ENCODE results near the gene RPS6KA3.
"Not testable (repeated sequence)": the region's sequence is repeated elsewhere in the genome, so short reads cannot be mapped to it uniquely, and the experiment has no call there.

RPS6KA3 gene

GRCh38 chrX:20265221-20265725 is 1.4 kb downstream of the RPS6KA3 start:
- peak in 1 of 2 experiments; percentile 3 for DNase-seq

- DNase-seq, result no peak
Measured at GRCh38 chrX:20263474-20263873, 3.2 kb downstream of the RPS6KA3 start.

GRCh38 chrX:20260885-20261284 is 5.8 kb downstream of the RPS6KA3 start:
- no peak for DNase-seq

- no peak for DNase-seq
Measured at GRCh38 chrX:20254712-20255299, 11.9 kb downstream of the RPS6KA3 start.

GRCh38 chrX:20253232-20253543 is 13.5 kb downstream of the RPS6KA3 start:
- DNase-seq, result no peak

- DNase-seq, result peak in 1 of 2 experiments; percentile 4
Measured at GRCh38 chrX:20252381-20253231, 14.1 kb downstream of the RPS6KA3 start.

GRCh38 chrX:20251691-20252090 is 15.0 kb downstream of the RPS6KA3 start:
- DNase-seq, result no peak

GRCh38 chrX:20250146-20250545 is 16.6 kb downstream of the RPS6KA3 start:
- not testable (repeated sequence) for DNase-seq

- no peak for DNase-seq
Measured at GRCh38 chrX:20248592-20249192, 18.0 kb downstream of the RPS6KA3 start.

GRCh38 chrX:20244931-20245330 is 21.8 kb downstream of the RPS6KA3 start:
- no peak for DNase-seq

GRCh38 chrX:20240201-20240600 is 26.5 kb downstream of the RPS6KA3 start:
- no peak for DNase-seq

- DNase-seq, result no peak
Measured at GRCh38 chrX:20237864-20238263, 28.8 kb downstream of the RPS6KA3 start.

GRCh38 chrX:20235755-20236154 is 31.0 kb downstream of the RPS6KA3 start:
- no peak for DNase-seq

- no peak for DNase-seq
Measured at GRCh38 chrX:20233336-20233735, 33.4 kb downstream of the RPS6KA3 start.

GRCh38 chrX:20231598-20231997 is 35.1 kb downstream of the RPS6KA3 start:
- no peak for DNase-seq

- DNase-seq, result no peak
Measured at GRCh38 chrX:20230406-20230805, 36.3 kb downstream of the RPS6KA3 start.

GRCh38 chrX:20229155-20229554 is 37.6 kb downstream of the RPS6KA3 start:
- no peak for DNase-seq

GRCh38 chrX:20228245-20228644 is 38.5 kb downstream of the RPS6KA3 start:
- DNase-seq, result no peak

GRCh38 chrX:20227116-20227515 is 39.6 kb downstream of the RPS6KA3 start:
- DNase-seq, result no peak

GRCh38 chrX:20225488-20225833 is 41.2 kb downstream of the RPS6KA3 start:
- no peak for DNase-seq

- no peak for DNase-seq
Measured at GRCh38 chrX:20224814-20225487, 41.8 kb downstream of the RPS6KA3 start.

GRCh38 chrX:20221902-20222301 is 44.8 kb downstream of the RPS6KA3 start:
- no peak for DNase-seq

- no peak for DNase-seq
Measured at GRCh38 chrX:20218836-20219505, 47.7 kb downstream of the RPS6KA3 start.
